ENCODE data around the gene ACKR2. TPM values are rescaled to one million over a fixed set of nuclear protein-coding genes. Genes with fewer than 3 reads are reported as not detected.

ACKR2 gene
- total and polyA plus RNA-seq, 12 donors = 0.15 to 2.1 (median 1.1) TPM

DNA sequence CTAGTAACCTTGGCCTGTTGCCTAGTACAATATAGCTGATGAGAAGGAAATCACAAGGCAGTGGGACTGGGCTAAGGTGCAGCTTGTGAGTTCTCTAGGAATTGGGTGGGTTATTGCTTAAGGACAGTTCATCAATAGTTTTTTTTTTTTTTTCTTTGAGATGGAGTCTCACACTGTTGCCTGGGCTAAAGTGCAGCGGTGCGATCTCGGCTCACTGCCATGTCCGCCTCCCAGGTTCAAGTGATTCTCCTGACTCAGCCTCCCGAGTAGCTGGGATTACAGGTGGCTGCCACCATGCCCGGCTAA is 11.5 kb downstream of the ACKR2 start:
- ATAC-seq (no peak), DNase-seq (no peak)
- TF ChIP-seq, protein P1, sequence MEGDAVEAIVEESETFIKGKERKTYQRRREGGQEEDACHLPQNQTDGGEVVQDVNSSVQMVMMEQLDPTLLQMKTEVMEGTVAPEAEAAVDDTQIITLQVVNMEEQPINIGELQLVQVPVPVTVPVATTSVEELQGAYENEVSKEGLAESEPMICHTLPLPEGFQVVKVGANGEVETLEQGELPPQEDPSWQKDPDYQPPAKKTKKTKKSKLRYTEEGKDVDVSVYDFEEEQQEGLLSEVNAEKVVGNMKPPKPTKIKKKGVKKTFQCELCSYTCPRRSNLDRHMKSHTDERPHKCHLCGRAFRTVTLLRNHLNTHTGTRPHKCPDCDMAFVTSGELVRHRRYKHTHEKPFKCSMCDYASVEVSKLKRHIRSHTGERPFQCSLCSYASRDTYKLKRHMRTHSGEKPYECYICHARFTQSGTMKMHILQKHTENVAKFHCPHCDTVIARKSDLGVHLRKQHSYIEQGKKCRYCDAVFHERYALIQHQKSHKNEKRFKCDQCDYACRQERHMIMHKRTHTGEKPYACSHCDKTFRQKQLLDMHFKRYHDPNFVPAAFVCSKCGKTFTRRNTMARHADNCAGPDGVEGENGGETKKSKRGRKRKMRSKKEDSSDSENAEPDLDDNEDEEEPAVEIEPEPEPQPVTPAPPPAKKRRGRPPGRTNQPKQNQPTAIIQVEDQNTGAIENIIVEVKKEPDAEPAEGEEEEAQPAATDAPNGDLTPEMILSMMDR (IDR thresholded peaks at IDR 0.05) = no peak
- Histone ChIP-seq H3K36me3 (no peaks in the 10 kb centered on the region), H3K9me3 (peaks cover 0 to 4% (median 0%) of the 10 kb centered on the region in 11 donors), H3K4me3 (no peak overlapping the region), H3K27me3 (no peaks in the 10 kb centered on the region), H3K4me1 (peaks cover 0 to 2% (median 0%) of the 10 kb centered on the region in 9 donors), H3K27ac (no peak overlapping the region)
- intact Hi-C loops (cut with DNase I) = no loop called here
- WGBS, 2 donors = 87 to 98% methylated on average over 6 of the region's 6 CpGs

DNA sequence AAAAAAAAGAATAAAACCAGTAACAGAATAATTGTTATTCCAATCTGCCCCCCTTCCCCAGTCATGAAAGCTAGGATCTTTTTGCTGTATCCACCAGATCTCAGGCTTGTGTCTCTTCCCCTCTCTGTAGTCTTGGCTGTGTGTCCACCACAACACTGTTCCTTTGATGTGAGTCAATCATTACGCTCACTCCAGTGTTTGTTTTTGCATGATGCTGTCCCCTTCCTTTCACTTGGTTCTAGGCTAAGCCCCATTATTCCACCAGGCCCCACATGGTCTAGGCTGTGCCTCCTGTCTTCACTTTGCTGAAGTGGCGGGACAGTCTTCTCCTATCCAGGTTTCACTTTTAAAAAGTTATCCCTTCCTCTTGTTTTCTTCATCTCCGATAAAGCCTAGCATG is 13.6 kb downstream of the ACKR2 start:
- no peak overlapping the region for H3K4me3 ChIP-seq
- H3K36me3 ChIP-seq = no peaks in the 10 kb centered on the region
- H3K27ac ChIP-seq = no peak overlapping the region
- DNase-seq = no peak
- WGBS, 2 donors = 89 to 95% methylated on average over 3 of the region's 3 CpGs
- intact Hi-C loops (cut with DNase I) = no loop called here
- TF ChIP-seq, protein P1 (IDR thresholded peaks at IDR 0.05) = no peak
- ATAC-seq = no peak
- peaks cover 0 to 4% (median 0%) of the 10 kb centered on the region in 11 donors for H3K9me3 ChIP-seq
- no peaks in the 10 kb centered on the region for H3K4me1 ChIP-seq
- no peaks in the 10 kb centered on the region for H3K27me3 ChIP-seq

DNA sequence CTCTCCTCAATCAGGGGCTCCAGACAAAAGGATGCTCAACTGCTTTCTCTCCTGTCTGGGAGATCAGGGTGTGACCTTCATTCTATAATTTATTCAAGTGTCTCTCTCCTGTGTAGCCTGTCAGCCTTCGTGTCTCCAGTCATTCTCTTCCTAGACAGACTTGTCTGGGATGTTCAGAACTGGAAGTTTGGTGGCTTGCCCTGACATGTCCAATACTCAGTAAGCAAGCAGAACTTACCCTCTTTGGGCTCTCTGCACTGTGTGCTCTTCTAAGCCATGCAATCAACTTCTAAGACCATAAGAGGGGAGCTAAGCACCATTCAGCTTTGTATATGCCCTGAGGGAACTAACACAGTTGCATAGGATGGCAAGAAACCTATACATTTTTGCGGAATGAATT is 14.1 kb downstream of the ACKR2 start:
- Histone ChIP-seq H3K27ac (no peak overlapping the region), H3K4me3 (no peak overlapping the region), H3K36me3 (no peaks in the 10 kb centered on the region), H3K4me1 (no peaks in the 10 kb centered on the region), H3K27me3 (no peaks in the 10 kb centered on the region), H3K9me3 (peaks cover 0 to 4% (median 0%) of the 10 kb centered on the region in 11 donors)
- WGBS, 2 donors = 76 to 81% methylated on average over 2 of the region's 2 CpGs
- DNase-seq = no peak
- no peak for ATAC-seq
- intact Hi-C loops (cut with DNase I) = no loop called here
- TF ChIP-seq, protein P1 (IDR thresholded peaks at IDR 0.05) = no peak

DNA sequence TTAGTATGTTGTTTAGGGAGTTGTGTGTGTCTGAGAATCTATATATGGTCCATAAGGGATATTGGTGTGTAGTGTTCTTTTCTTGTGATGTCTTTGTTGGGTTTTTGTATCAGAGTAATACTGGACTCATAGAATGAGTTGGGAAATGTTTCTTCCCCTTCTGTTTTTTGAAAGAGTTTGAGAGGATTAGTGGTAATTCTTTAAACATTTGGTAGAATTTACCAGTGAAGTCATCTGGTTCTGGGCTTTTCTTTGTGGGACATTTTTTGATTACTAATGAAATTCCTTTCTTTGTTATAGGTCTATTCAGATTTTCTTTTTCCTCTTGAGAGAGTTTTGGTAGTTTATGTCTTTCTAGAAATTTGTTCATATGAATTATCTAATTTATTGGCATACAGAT is 16.9 kb downstream of the ACKR2 start:
- Histone ChIP-seq H3K27me3 (no peaks in the 10 kb centered on the region), H3K4me3 (no peak overlapping the region), H3K9me3 (peaks cover 0 to 4% (median 0%) of the 10 kb centered on the region in 11 donors), H3K27ac (no peak overlapping the region), H3K36me3 (no peaks in the 10 kb centered on the region), H3K4me1 (peaks cover 0 to 6% (median 0%) of the 10 kb centered on the region in 9 donors)
- intact Hi-C loops (cut with DNase I) = no loop called here
- no peak for ATAC-seq
- TF ChIP-seq, protein P1 (IDR thresholded peaks at IDR 0.05) = no peak
- no peak for DNase-seq

DNA sequence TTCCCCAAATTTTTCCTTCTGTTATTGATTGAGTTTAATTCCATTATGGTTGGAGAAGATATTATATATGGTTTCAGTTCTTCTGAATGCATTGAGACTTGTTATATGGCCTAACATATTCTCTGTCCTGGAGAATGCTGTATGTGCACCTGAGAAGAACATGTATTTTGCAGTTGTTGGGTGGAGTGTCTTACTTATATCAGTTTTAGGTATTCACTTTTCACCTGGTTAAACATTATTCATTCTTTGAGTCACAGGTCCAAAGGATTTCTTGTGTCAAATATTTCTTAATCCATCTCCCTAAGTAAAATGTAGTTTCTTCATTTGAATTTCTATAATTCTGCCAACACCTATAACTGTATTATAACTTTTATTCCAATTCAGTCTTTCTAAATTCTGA is 17.8 kb downstream of the ACKR2 start:
- Histone ChIP-seq H3K27ac (no peak overlapping the region), H3K36me3 (no peaks in the 10 kb centered on the region), H3K9me3 (peaks cover 0 to 4% (median 0%) of the 10 kb centered on the region in 11 donors), H3K27me3 (no peaks in the 10 kb centered on the region), H3K4me3 (no peak overlapping the region), H3K4me1 (peaks cover 0 to 6% (median 0%) of the 10 kb centered on the region in 9 donors)
- intact Hi-C loops (cut with DNase I) = no loop called here
- ATAC-seq (no peak), DNase-seq (no peak)
- TF ChIP-seq, protein P1 (IDR thresholded peaks at IDR 0.05) = no peak
